ENCODE measurements around the gene SEMA4C. TPM values are rescaled to one million over a fixed set of nuclear protein-coding genes. Genes with fewer than 3 reads are reported as not detected.

Gene SEMA4C
- total RNA-seq, 2 donors from 2014 or later, result 82.5 to 92.1 TPM

DNA sequence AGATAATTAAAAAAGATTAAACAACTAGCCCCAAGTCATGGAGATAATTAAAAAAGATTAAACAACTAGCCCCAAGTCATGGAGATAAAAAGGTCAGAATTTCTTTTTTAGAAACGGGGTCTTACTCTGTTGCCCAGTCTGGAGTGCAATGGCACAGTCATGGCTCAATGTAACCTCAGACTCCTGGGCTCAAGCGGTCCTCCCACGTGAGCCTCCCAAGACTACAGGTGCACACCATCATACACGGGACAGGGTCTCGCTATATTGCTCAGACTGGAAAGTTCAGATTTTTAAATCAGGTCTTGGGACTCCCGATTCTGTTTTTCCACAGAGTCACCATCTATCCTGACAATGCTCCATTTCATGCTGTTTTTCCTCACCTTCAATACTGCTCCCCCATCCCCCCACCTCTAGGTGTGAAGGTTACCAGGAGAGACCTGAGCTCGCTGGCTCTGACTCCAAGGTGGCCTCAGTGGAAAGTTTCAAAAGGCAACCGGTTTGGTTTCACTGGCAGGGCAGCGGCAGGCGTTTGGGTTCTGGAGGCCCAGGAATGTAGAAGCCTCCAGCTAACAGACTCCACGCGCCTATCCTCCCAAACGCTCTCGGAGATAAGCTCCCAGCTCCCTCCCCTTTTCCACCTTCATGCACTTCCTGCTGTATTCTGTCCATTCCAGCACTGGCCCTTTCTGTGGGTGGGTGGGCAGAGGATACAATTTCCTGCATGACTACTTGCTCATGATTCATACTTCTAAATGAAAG is 2.9 kb upstream of the SEMA4C start:
- Histone ChIP-seq H3K27ac (ENCODE audit: low read depth, low read length) (no peak overlapping the region), H3K4me1 (ENCODE audit: control insufficient read depth, insufficient read depth, low read length) (peaks cover 26% of the 10 kb centered on the region), H3K9me3 (ENCODE audit: control insufficient read depth, low read length) (no peaks in the 10 kb centered on the region), H3K9ac (ENCODE audit: extremely low read depth, low read length, poor library complexity, severe bottlenecking) (no peak overlapping the region), H3K4me3 (ENCODE audit: low read length) (no peak overlapping the region), H3K27me3 (ENCODE audit: control insufficient read depth, insufficient read depth, low read length, poor library complexity, severe bottlenecking) (no peaks in the 10 kb centered on the region), H3K36me3 (ENCODE audit: control insufficient read depth, insufficient read depth, low read length) (no peaks in the 10 kb centered on the region)
- DNase-seq, result peak; percentile 78
- Mint-ChIP-seq H3K9me3 (no peaks in the 10 kb centered on the region), H3K4me1 (peaks cover 54% of the 10 kb centered on the region), H3K27me3 (ENCODE audit: insufficient read depth) (no peaks in the 10 kb centered on the region), H3K27ac (peak overlapping the region; percentile 44), H3K4me3 (no peak overlapping the region), H3K36me3 (ENCODE audit: low read depth) (no peaks in the 10 kb centered on the region)
- TF ChIP-seq CTCF (conservative IDR thresholded peaks at IDR 0.05), result no peak
- WGBS, 2 experiments (ENCODE audit: insufficient coverage in 1 of 2, insufficient read length in 1 of 2), result 68 to 79% methylated on average over 9 to 14 of the region's 14 CpGs

DNA sequence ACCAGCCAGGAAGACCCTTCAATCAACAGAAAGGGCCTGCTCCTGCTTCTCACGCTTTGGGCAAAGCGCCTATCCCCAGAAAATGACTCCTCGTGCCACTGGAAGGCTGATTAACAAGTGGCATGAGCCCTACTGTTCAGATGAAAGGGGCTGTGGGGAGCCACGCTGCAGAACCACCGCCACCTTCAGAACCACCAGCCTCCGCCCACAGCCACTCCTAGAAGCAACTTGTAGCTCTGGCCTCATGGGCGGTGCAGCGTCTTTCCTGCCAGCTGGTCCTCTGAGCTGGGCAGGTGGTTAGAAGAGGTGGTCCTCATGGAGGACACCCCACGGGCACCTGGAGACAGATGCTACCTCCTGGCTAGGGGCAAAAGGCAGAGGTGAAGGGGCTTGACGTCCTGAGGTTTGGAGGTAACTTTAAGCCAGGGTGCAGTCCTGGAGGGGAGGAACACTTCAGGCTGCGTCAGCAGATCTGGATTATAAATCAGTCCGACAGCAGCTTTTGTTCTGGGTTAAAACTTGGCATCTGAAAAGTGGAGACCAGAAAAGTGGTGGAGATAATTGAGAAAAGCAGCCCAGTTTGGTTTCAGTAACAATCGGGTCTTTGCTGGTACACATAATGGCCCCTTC is 861 bp upstream of the SEMA4C start:
- Histone ChIP-seq H3K4me3 (ENCODE audit: low read length) (peak overlapping the region; percentile 76), H3K27me3 (ENCODE audit: control insufficient read depth, insufficient read depth, low read length, poor library complexity, severe bottlenecking) (no peaks in the 10 kb centered on the region), H3K27ac (ENCODE audit: low read depth, low read length) (no peak overlapping the region), H3K4me1 (ENCODE audit: control insufficient read depth, insufficient read depth, low read length) (peaks cover 21% of the 10 kb centered on the region), H3K9ac (ENCODE audit: extremely low read depth, low read length, poor library complexity, severe bottlenecking) (peak overlapping the region; percentile 11), H3K9me3 (ENCODE audit: control insufficient read depth, low read length) (no peaks in the 10 kb centered on the region), H3K36me3 (ENCODE audit: control insufficient read depth, insufficient read depth, low read length) (peaks cover 19% of the 10 kb centered on the region)
- no peaks in the 10 kb centered on the region for H3K9me3 Mint-ChIP-seq
- peak overlapping the region; percentile 83 for H3K4me3 Mint-ChIP-seq
- no peak for TF ChIP-seq CTCF (conservative IDR thresholded peaks at IDR 0.05)
- no peak for DNase-seq
- H3K27ac Mint-ChIP-seq, result peak overlapping the region; percentile 82
- peaks cover 47% of the 10 kb centered on the region for H3K4me1 Mint-ChIP-seq
- no peaks in the 10 kb centered on the region for H3K27me3 Mint-ChIP-seq (ENCODE audit: insufficient read depth)
- WGBS, 2 experiments (ENCODE audit: insufficient coverage in 1 of 2, insufficient read length in 1 of 2), result 57 to 58% methylated on average over 9 to 13 of the region's 13 CpGs
- H3K36me3 Mint-ChIP-seq (ENCODE audit: low read depth), result peaks cover 12% of the 10 kb centered on the region

DNA sequence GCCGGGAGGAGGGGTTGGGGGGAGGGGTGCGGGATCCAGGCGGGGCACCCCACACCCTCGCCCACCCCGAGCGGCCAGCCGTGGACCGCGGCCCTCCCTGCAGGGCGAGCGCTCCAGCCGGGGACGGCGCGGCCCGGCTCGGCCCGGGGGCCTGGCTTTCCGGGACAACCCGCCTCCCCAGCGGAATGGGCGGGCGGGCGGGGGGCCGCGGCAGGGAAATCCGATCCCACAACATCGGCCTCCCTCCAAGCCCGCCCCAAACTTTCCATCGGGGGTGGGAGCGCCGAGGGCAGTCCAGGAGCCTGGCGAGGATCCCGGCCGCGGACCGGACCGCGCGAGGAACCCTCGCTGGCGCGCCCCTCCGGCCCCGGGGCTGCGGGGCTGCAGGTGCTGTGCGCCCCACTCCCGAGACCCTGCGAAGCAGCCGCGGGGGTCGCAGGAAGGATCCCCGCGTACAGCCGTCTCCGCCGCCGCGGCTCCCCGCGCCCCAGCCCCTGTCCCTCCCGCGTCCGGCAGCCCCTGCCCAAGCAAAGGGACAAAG is 529 bp downstream of the SEMA4C start:
- H3K4me1 Mint-ChIP-seq, result peaks cover 35% of the 10 kb centered on the region
- TF ChIP-seq CTCF (conservative IDR thresholded peaks at IDR 0.05), result peak; percentile 8
- peak overlapping the region; percentile 83 for H3K4me3 Mint-ChIP-seq

More for the DNA sequence above, 529 bp downstream of the SEMA4C start:
- peak overlapping the region; percentile 93 for H3K4me3 ChIP-seq (ENCODE audit: low read length)
- H3K36me3 ChIP-seq (ENCODE audit: control insufficient read depth, insufficient read depth, low read length), result peaks cover 33% of the 10 kb centered on the region
- H3K27ac ChIP-seq (ENCODE audit: low read depth, low read length), result peak overlapping the region; percentile 98
- peak overlapping the region; percentile 96 for H3K9ac ChIP-seq (ENCODE audit: extremely low read depth, low read length, poor library complexity, severe bottlenecking)
- no peaks in the 10 kb centered on the region for H3K27me3 ChIP-seq (ENCODE audit: control insufficient read depth, insufficient read depth, low read length, poor library complexity, severe bottlenecking)
- peaks cover 23% of the 10 kb centered on the region for H3K36me3 Mint-ChIP-seq (ENCODE audit: low read depth)
- no peak overlapping the region for H3K27ac Mint-ChIP-seq
- H3K27me3 Mint-ChIP-seq (ENCODE audit: insufficient read depth), result no peaks in the 10 kb centered on the region
- peak; percentile 83 for DNase-seq
- no peaks in the 10 kb centered on the region for H3K9me3 ChIP-seq (ENCODE audit: control insufficient read depth, low read length)
- no peaks in the 10 kb centered on the region for H3K9me3 Mint-ChIP-seq
- WGBS, 2 experiments (ENCODE audit: insufficient coverage in 1 of 2, insufficient read length in 1 of 2), result 0 to 1% methylated on average over 25 to 62 of the region's 64 CpGs
- peaks cover 16% of the 10 kb centered on the region for H3K4me1 ChIP-seq (ENCODE audit: control insufficient read depth, insufficient read depth, low read length)
